HG02943 (cell line): ENCODE results near the gene PRPF6.

Experiments
- ATAC-seq: cut with Tn5 transposase; IDR thresholded peaks from one replicate; pipeline ENCODE4 v1.9.1; 2021; ENCODE audit warnings: mild to moderate bottlenecking, low read depth, moderate library complexity; ENCODE audit not compliant: unreplicated experiment

PRPF6 gene

GRCh38 chr20:64045346-64046011, 64.5 kb downstream of the PRPF6 start:
- no peak for ATAC-seq

- no peak for ATAC-seq
Observed at GRCh38 chr20:64047046-64047389, 66.1 kb downstream of the PRPF6 start.

- ATAC-seq, result no peak
Observed at GRCh38 chr20:64047968-64048401, 67.1 kb downstream of the PRPF6 start.

- ATAC-seq, result no peak
Observed at GRCh38 chr20:64048402-64049044, 67.6 kb downstream of the PRPF6 start.

- no peak for ATAC-seq
Observed at GRCh38 chr20:64049060-64049877, 68.3 kb downstream of the PRPF6 start, which contains the start of gene SOX18. SOX18 (minus strand) TSS chr20:64049639; CDS start chr20:64049516, 123 bp downstream.

GRCh38 chr20:64049878-64050260, 68.9 kb downstream of the PRPF6 start:
- no peak for ATAC-seq

GRCh38 chr20:64050261-64051032, 69.5 kb downstream of the PRPF6 start:
- no peak for ATAC-seq

- no peak for ATAC-seq
Observed at GRCh38 chr20:64051033-64051452, 70.1 kb downstream of the PRPF6 start.

- no peak for ATAC-seq
Observed at GRCh38 chr20:64051561-64052325, 70.8 kb downstream of the PRPF6 start.

GRCh38 chr20:64052326-64052722, 71.4 kb downstream of the PRPF6 start:
- no peak for ATAC-seq

GRCh38 chr20:64052987-64053840, 72.3 kb downstream of the PRPF6 start:
- no peak for ATAC-seq

- no peak for ATAC-seq
Observed at GRCh38 chr20:64053841-64054661, 73.1 kb downstream of the PRPF6 start.

GRCh38 chr20:64055396-64055892, 74.5 kb downstream of the PRPF6 start:
- ATAC-seq, result no peak

GRCh38 chr20:64055893-64056638, 75.1 kb downstream of the PRPF6 start:
- no peak for ATAC-seq

- no peak for ATAC-seq
Observed at GRCh38 chr20:64056639-64056888, 75.6 kb downstream of the PRPF6 start.

- no peak for ATAC-seq
Observed at GRCh38 chr20:64056889-64057627, 76.1 kb downstream of the PRPF6 start.
